Right lobe of liver (tissue), 6 donors: Measurements from ENCODE around the gene GALNTL6. TPM values are rescaled to one million over a fixed set of nuclear protein-coding genes. Genes with fewer than 3 reads are reported as not detected.
"Not testable (repeated sequence)": the region's sequence is repeated elsewhere in the genome, so short reads cannot be mapped to it uniquely, and the experiment has no call there.

Experiments used
- ATAC-seq, 4 donors: fragments of 200-7000 bp; cut with Tn5 transposase; one replicate each; pipeline ENCODE4 v1.9.1; 2020; ENCODE audit warnings: mild to moderate bottlenecking in 4 of 4, moderate library complexity in 4 of 4
- DNase-seq, 3 donors: peaks; one replicate each; pipeline ENCODE4 v3.0.0-alpha.2; 2020
- H3K27ac ChIP-seq, 3 donors: fragments of 200-600 bp; one replicate each; pipeline ENCODE4 v1.8.0; 2022
- H3K27me3 ChIP-seq, 2 donors: fragments of 200-600 bp; one replicate each; pipeline ENCODE4 v1.8.0; 2022
- H3K36me3 ChIP-seq, 4 donors: fragments of 200-600 bp; sonication (generic) in 1 of 4; one replicate each; pipeline versions ENCODE4 v1.5.1 to v1.8.0; 2017 to 2022; ENCODE audit warnings: control low read depth in 1 of 4
- H3K4me1 ChIP-seq, 4 donors: fragments of 200-600 bp; sonication (generic) in 1 of 4; one replicate each; pipeline versions ENCODE4 v1.5.1 to v1.8.0; 2017 to 2022; ENCODE audit warnings: control low read depth in 1 of 4
- H3K4me3 ChIP-seq, 3 donors: fragments of 200-600 bp; one replicate each; pipeline ENCODE4 v1.8.0; 2022
- H3K9me3 ChIP-seq, 4 donors: fragments of 200-600 bp; sonication (generic) in 1 of 4; one replicate each; pipeline versions ENCODE4 v1.5.1 to v1.8.0; 2017 to 2022; ENCODE audit warnings: control low read depth in 1 of 4
- POLR2A ChIP-seq: fragments of 450-650 bp; IDR thresholded peaks from one replicate; pipeline ENCODE4 v1.6.1; 2017; ENCODE audit warnings: antibody characterized with exemption, mild to moderate bottlenecking
- WGBS: methylation state at CpG from one replicate; pipeline ENCODE4 v1.1.6; 2018; ENCODE audit warnings: low coverage, low lambda C conversion rate; ENCODE audit not compliant: insufficient coverage; ENCODE audit errors: missing lambda C conversion rate; 5-methylcytosine and 5-hydroxymethylcytosine counted together
- intact Hi-C, 2 donors: fragments of 100-400 bp; cut with DNase I; formaldehyde crosslinking; loops; one replicate each; pipeline versions ENCODE4 v1.11.2 to v1.14.1; 2022
- total RNA-seq, 6 experiments: library from RNA; depleted of rRNA in 2 of 6; stranded (reverse); fragments of >200 nt in 2 of 6; fragmentation: NEBNext Ultra II Directional in 3 of 6; extraction: Animal tissue kit (Norgen Biotek cat#: 25700) in 3 of 6; gene quantifications; one replicate each; pipeline versions ENCODE4 v1.1.0 to v1.2.4, GENCODE V29; 2016 to 2023
- TF ChIP-seq, protein P1 (sequence below), 4 donors: fragments of 200-600 bp in 3 of 4; fragments of 450-650 bp in 1 of 4; IDR thresholded peaks; one replicate each; pipeline versions ENCODE4 v1.5.1 to v1.8.0; 2016 to 2022; ENCODE audit warnings: antibody characterized with exemption in 4 of 4, mild to moderate bottlenecking in 2 of 4
- donor health status: DM: no; HTN: yes; CAD: no.
- donor health status: DM: no; HTN: no; CAD: no.
- donor health status: DM: no; HTN: no; CAD: no.
- donor health status: DM: no; HTN: yes; CAD: no.
- donor health status: DM: no; HTN: yes; CAD: no.

GALNTL6 gene
- total RNA-seq, 6 experiments from 2014 or later, result 0.15 to 1.1 (median 0.30) TPM; not detected in 3

DNA sequence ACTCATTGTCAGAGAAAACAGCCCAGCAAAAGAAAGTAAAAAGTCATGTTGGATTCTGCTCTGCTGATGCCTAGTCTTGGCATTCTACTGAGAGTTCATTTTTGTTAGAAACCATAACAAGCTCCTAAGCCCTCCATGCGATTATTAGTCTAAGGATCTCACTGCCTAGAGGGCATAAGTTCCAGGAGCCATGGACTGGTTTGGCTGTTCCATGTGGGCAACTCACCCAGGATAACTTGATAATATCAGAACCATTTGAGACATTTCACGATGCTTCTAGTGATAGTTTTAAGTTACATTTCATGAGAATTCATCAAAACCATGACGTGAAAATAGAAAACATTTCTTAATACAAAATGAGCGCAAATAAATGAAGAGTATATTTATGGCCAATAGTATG lies 978.6 kb downstream of the GALNTL6 start:
- Histone ChIP-seq H3K27ac (no peak overlapping the region), H3K4me1 (no peaks in the 10 kb centered on the region), H3K27me3 (no peaks in the 10 kb centered on the region), H3K36me3 (no peaks in the 10 kb centered on the region), H3K9me3 (no peaks in the 10 kb centered on the region), H3K4me3 (no peak overlapping the region)
- TF ChIP-seq, protein P1, sequence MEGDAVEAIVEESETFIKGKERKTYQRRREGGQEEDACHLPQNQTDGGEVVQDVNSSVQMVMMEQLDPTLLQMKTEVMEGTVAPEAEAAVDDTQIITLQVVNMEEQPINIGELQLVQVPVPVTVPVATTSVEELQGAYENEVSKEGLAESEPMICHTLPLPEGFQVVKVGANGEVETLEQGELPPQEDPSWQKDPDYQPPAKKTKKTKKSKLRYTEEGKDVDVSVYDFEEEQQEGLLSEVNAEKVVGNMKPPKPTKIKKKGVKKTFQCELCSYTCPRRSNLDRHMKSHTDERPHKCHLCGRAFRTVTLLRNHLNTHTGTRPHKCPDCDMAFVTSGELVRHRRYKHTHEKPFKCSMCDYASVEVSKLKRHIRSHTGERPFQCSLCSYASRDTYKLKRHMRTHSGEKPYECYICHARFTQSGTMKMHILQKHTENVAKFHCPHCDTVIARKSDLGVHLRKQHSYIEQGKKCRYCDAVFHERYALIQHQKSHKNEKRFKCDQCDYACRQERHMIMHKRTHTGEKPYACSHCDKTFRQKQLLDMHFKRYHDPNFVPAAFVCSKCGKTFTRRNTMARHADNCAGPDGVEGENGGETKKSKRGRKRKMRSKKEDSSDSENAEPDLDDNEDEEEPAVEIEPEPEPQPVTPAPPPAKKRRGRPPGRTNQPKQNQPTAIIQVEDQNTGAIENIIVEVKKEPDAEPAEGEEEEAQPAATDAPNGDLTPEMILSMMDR (IDR thresholded peaks at IDR 0.05), result no peak
- no peak for TF ChIP-seq POLR2A
- DNase-seq (no peak), ATAC-seq (no peak)
- intact Hi-C loops, result no loop called here
- WGBS, result 80% methylated on average over 4 of the region's 4 CpGs

DNA sequence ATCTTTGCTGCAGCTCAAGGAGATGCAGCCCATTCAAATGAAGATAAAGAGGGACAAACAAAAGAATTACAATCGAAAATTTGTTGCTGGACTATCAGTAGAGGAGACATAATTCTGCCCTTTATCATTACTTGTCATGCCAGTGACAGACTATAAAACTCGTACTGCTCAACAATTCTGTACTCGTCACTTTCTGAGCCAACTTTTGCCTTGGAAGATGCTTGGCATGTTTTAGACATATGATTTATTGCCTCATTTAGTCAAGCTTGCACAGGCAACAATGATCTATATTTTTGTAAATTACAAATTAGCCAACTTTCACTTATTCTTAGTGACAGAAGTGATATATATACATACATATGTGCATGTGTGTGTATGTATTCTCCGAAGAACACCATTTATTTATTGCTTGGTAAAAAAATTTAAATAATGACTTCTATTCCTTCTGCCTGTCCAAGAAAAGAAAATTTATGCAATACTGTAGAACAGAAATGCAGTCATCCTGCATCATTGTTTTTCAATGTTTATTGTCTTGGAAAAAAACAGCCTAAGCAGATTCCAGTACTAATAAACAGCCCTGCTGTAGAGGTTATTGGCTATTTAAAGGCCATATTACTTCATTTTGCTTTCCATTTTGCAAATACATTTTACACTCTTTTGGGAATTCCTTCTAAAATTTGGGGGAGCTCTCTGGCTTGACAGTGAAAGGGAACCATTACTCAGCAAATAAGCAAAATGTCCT lies 980.5 kb downstream of the GALNTL6 start:
- ATAC-seq (no peak), DNase-seq (no peak)
- TF ChIP-seq POLR2A, result no peak
- TF ChIP-seq, protein P1 (IDR thresholded peaks at IDR 0.05), result no peak
- Histone ChIP-seq H3K27me3 (no peaks in the 10 kb centered on the region), H3K27ac (no peak overlapping the region), H3K36me3 (no peaks in the 10 kb centered on the region), H3K9me3 (no peaks in the 10 kb centered on the region), H3K4me3 (no peak overlapping the region), H3K4me1 (no peaks in the 10 kb centered on the region)
- WGBS, result 40% methylated on average over 4 of the region's 4 CpGs
- intact Hi-C loops, result no loop called here

DNA sequence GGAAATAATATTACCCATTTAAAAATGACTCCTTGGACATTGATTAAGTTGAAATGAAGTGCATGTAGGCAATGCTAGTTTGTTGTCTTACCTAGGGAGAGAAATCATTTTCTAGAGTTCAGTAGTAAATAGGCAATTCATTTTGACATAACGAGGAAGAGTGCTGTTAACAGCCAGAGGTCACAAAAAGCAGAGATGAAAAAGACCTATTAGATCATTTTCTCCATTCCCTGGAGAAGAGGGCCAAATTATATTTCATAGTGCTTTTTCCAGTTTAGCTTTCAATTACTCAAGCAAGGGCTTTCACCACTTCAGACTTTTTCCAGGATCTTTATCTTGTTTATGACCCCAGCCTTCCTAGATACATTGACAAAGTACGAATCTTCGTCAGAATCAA lies 981.1 kb downstream of the GALNTL6 start:
- Histone ChIP-seq H3K9me3 (no peaks in the 10 kb centered on the region), H3K27ac (no peak overlapping the region), H3K4me3 (no peak overlapping the region), H3K27me3 (no peaks in the 10 kb centered on the region), H3K36me3 (no peaks in the 10 kb centered on the region), H3K4me1 (no peaks in the 10 kb centered on the region)
- intact Hi-C loops, result no loop called here
- DNase-seq, result no peak
- no peak for ATAC-seq
- TF ChIP-seq, protein P1 (IDR thresholded peaks at IDR 0.05), result no peak
- TF ChIP-seq POLR2A, result no peak
- 71% methylated on average over 3 of the region's 3 CpGs for WGBS

DNA sequence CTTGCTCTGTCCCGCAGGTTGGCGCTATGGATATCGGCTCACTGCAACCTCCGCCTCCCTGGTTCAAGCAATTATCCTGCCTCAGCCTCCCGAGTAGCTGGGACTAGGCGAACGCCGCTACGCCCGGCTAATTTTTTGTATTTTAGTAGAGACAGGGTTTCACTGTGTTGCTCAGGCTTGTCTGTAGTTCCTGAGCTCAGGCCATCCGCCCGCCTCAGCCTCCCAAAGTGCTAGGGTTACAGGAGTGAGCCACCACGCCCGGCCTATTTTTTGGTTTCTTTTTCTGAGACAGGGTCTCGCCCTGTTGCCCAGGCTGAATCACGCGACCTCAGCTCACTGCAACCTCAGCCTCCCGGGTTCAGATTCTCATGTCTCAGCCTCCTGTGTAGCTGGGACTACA lies 984.1 kb downstream of the GALNTL6 start:
- H3K4me3 ChIP-seq, intact Hi-C loops, H3K27me3 ChIP-seq, H3K27ac ChIP-seq, ATAC-seq, H3K36me3 ChIP-seq, H3K9me3 ChIP-seq, H3K4me1 ChIP-seq, DNase-seq: not testable (repeated sequence)
- WGBS, result 88% methylated on average over 14 of the region's 18 CpGs

DNA sequence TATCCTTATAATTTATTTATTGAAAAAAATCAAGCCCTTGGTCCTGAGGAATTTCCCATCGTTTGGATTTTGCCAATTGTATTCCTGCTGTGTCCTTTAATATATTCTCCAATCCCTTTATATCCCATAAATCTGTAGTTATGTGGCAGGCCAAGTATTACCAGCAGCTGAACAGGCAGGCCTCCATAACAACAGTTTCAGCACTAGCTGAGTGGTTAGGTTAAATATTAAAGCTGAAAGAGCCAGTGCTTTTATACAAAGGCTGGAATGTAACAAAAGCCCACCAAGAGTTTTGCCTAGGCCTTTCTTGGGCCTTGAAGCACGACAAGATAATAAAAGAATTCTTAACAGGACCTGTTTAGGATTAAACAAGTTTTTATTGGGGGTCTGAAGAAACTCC lies 988.8 kb downstream of the GALNTL6 start:
- no peak for ATAC-seq
- DNase-seq, result no peak
- Histone ChIP-seq H3K4me3 (no peak overlapping the region), H3K9me3 (no peaks in the 10 kb centered on the region), H3K36me3 (no peaks in the 10 kb centered on the region), H3K27me3 (no peaks in the 10 kb centered on the region), H3K4me1 (no peaks in the 10 kb centered on the region), H3K27ac (no peak overlapping the region)
- TF ChIP-seq, protein P1 (IDR thresholded peaks at IDR 0.05), result no peak
- no peak for TF ChIP-seq POLR2A
- WGBS, result 42% methylated on average over 2 of the region's 2 CpGs
- intact Hi-C loops, result no loop called here
